Measurements from ENCODE around the gene ABR.

ABR gene

GRCh38 chr17:1169929-1170312, 9.9 kb downstream of the ABR start:
- peaks cover 62% of the 10 kb centered on the region for H3K79me2 ChIP-seq (ENCODE audit: low read length)

GRCh38 chr17:1169221-1169928, 10.4 kb downstream of the ABR start:
- H3K27ac ChIP-seq (ENCODE audit: low read length): no peak overlapping the region
- H3K9ac ChIP-seq (ENCODE audit: low read length): no peak overlapping the region
- H2AFZ ChIP-seq (ENCODE audit: low read depth, low read length): no peak overlapping the region
- H3K79me2 ChIP-seq (ENCODE audit: low read length): peaks cover 66% of the 10 kb centered on the region
- TF ChIP-seq EZH2phosphoT487 (IDR thresholded peaks at IDR 0.05; ENCODE audit: low read depth) (no peak), CTCF (IDR thresholded peaks at IDR 0.05; ENCODE audit: low read depth, low read length) (no peak)
- H3K4me1 ChIP-seq (ENCODE audit: low read length): no peaks in the 10 kb centered on the region
- no peaks in the 10 kb centered on the region for H3K9me3 ChIP-seq (ENCODE audit: insufficient read depth, low read length)
- H3K4me3 ChIP-seq (ENCODE audit: low read length): no peak overlapping the region
- no peaks in the 10 kb centered on the region for H3K36me3 ChIP-seq (replicated peaks; ENCODE audit: low read depth, low read length)
- H4K20me1 ChIP-seq (ENCODE audit: insufficient read depth, low read length): peaks cover 44% of the 10 kb centered on the region
- H3K27me3 ChIP-seq (ENCODE audit: low read depth, low read length): no peaks in the 10 kb centered on the region
- no peak overlapping the region for H3K4me2 ChIP-seq (ENCODE audit: low read length)

More at GRCh38 chr17:1169929-1170312, 9.9 kb downstream of the ABR start:
- Histone ChIP-seq H3K4me3 (ENCODE audit: low read length) (no peak overlapping the region), H3K36me3 (replicated peaks; ENCODE audit: low read depth, low read length) (no peaks in the 10 kb centered on the region), H3K9me3 (ENCODE audit: insufficient read depth, low read length) (no peaks in the 10 kb centered on the region), H3K27me3 (ENCODE audit: low read depth, low read length) (no peaks in the 10 kb centered on the region), H3K4me1 (ENCODE audit: low read length) (no peaks in the 10 kb centered on the region), H3K27ac (ENCODE audit: low read length) (no peak overlapping the region), H3K4me2 (ENCODE audit: low read length) (no peak overlapping the region), H3K9ac (ENCODE audit: low read length) (no peak overlapping the region), H2AFZ (ENCODE audit: low read depth, low read length) (no peak overlapping the region), H4K20me1 (ENCODE audit: insufficient read depth, low read length) (peaks cover 47% of the 10 kb centered on the region)
- no peak for TF ChIP-seq CTCF (IDR thresholded peaks at IDR 0.05; ENCODE audit: low read depth, low read length)
- no peak for TF ChIP-seq EZH2phosphoT487 (IDR thresholded peaks at IDR 0.05; ENCODE audit: low read depth)

GRCh38 chr17:1168533-1169220, 11.1 kb downstream of the ABR start:
- Histone ChIP-seq H3K4me1 (ENCODE audit: low read length) (no peaks in the 10 kb centered on the region), H3K4me2 (ENCODE audit: low read length) (no peak overlapping the region), H2AFZ (ENCODE audit: low read depth, low read length) (no peak overlapping the region), H3K4me3 (ENCODE audit: low read length) (no peak overlapping the region), H3K79me2 (ENCODE audit: low read length) (peaks cover 62% of the 10 kb centered on the region), H3K9me3 (ENCODE audit: insufficient read depth, low read length) (no peaks in the 10 kb centered on the region), H4K20me1 (ENCODE audit: insufficient read depth, low read length) (peaks cover 37% of the 10 kb centered on the region), H3K36me3 (replicated peaks; ENCODE audit: low read depth, low read length) (no peaks in the 10 kb centered on the region), H3K9ac (ENCODE audit: low read length) (no peak overlapping the region), H3K27me3 (ENCODE audit: low read depth, low read length) (no peaks in the 10 kb centered on the region), H3K27ac (ENCODE audit: low read length) (no peak overlapping the region)
- no peak for TF ChIP-seq CTCF (IDR thresholded peaks at IDR 0.05; ENCODE audit: low read depth, low read length)
- no peak for TF ChIP-seq EZH2phosphoT487 (IDR thresholded peaks at IDR 0.05; ENCODE audit: low read depth)

GRCh38 chr17:1166276-1166675, 13.5 kb downstream of the ABR start:
- Histone ChIP-seq H3K36me3 (replicated peaks; ENCODE audit: low read depth, low read length) (no peaks in the 10 kb centered on the region), H3K27me3 (ENCODE audit: low read depth, low read length) (no peaks in the 10 kb centered on the region), H3K79me2 (ENCODE audit: low read length) (peaks cover 62% of the 10 kb centered on the region), H2AFZ (ENCODE audit: low read depth, low read length) (no peak overlapping the region), H3K4me3 (ENCODE audit: low read length) (no peak overlapping the region), H3K27ac (ENCODE audit: low read length) (no peak overlapping the region), H4K20me1 (ENCODE audit: insufficient read depth, low read length) (peaks cover 30% of the 10 kb centered on the region), H3K4me1 (ENCODE audit: low read length) (no peaks in the 10 kb centered on the region), H3K9me3 (ENCODE audit: insufficient read depth, low read length) (no peaks in the 10 kb centered on the region), H3K9ac (ENCODE audit: low read length) (no peak overlapping the region), H3K4me2 (ENCODE audit: low read length) (no peak overlapping the region)
- TF ChIP-seq CTCF (IDR thresholded peaks at IDR 0.05; ENCODE audit: low read depth, low read length) (no peak), EZH2phosphoT487 (IDR thresholded peaks at IDR 0.05; ENCODE audit: low read depth) (no peak)

Measured in OCI-LY3 (cell line).